ENCODE results near the gene E4F1.
A peak's percentile ranks its signal among the peaks of the same experiment; 100 is the strongest.
"Not testable (repeated sequence)": the region's sequence is repeated elsewhere in the genome, so short reads cannot be mapped to it uniquely, and the experiment has no call there.

Gene E4F1

DNA sequence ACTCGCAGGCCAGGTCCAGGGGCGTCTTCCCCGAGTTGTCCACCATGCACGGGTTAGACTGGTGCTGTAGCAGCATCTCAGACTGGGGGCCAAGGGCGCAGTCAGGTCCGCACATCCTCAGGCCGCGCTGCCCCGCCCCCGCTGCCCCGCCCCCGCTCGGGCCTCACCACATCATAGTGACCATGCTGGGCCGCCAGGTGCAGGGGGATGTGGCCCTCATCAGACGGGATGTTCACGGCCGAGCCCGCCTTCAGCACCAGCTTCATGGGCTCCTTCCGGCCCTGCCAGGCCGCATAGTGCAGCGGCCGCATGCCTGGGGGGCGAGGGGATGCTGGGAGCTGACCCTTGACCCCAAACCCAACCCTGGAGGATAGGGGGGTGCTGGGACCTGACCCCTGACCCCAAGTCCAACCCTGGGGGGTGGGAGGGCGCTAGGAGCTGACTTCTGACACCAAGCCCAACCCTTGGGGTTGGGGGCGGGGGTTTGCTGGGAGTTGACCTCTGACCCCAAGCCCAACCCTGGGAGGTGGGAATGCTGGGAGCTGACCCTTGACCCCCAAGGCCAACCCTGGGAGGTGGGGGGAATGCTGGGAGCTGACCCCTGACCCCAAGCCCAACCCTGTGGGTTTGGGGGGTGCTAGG is 34.0 kb upstream of the E4F1 start:
- DNase-seq (ENCODE audit: insufficient read length, low spot score) = no peak
- FAIRE-seq = no peak

DNA sequence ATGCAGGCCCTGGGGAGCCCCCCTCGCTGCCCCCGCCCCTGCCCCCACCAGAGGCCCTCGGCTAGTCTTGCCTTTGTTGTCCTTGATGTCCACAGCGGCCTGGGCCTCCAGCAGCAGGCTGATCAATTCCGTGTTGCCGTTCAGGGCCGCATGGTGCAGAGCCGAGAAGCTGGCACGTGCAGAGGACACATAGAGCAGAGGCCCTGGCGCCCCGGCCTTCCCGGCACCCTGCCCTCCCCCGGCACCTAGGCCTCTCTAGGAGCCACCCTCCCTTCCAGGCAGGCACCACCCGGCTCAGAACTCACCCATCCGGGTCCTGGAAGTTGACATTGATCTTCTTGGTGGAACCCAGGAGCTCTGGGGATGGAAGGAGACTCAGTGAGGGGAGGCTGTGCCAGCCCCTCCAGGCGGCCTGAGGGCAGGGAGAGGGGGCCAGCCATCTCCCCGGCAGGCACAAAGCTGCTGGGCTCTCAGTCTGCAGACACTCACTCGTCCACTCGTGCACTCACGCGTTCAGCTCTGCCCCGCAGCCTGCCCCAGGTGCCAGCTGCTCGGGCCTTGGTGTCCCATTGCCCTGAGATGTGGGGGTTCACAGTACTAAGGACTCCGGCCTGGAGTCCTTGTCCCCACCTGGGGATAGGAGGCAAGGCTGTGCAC is 33.3 kb upstream of the E4F1 start:
- DNase-seq (ENCODE audit: insufficient read length, low spot score) = no peak
- FAIRE-seq = no peak

DNA sequence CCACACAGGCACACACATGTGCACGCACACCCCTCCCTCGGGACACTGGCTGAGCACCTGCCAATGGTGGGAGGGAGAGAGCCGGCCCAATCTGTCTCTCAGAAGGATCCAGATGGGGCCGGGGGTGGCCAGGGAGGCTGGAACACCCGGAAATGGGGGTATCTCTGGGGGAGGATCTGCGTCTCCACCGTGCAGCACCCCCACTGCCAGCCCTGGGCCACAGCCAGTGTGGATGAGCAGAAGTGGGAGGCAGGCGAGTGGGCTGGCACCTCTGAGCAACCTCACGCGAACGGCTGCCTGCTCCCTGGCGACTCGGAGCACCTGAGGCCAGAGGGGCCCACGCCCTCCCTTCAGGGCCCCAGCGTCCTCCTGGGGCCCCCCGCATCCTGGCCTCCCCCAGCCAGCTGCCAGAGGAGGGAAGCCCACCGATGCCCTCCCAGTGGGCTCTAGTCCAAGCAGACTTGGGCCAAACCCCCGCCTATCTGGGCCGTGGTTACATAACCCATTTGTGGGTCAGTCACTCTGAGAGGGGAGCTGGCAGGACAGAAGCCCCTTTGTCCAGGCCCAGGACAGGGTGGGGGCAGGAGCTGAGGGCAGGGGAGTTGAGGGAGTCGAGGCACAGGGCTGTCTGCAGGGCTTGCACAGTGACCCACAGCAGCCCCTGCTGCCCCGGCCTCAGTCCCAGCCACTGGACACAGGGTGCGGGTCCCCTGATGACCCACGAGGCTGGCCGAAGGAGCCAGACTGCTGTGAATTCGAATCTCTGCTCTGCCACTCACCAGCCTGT is 32.5 kb upstream of the E4F1 start:
- no peak for DNase-seq (ENCODE audit: insufficient read length, low spot score)
- FAIRE-seq = no peak

GRCh38 chr16:2191446-2191706 is 32.0 kb upstream of the E4F1 start:
- no peak for FAIRE-seq

DNA sequence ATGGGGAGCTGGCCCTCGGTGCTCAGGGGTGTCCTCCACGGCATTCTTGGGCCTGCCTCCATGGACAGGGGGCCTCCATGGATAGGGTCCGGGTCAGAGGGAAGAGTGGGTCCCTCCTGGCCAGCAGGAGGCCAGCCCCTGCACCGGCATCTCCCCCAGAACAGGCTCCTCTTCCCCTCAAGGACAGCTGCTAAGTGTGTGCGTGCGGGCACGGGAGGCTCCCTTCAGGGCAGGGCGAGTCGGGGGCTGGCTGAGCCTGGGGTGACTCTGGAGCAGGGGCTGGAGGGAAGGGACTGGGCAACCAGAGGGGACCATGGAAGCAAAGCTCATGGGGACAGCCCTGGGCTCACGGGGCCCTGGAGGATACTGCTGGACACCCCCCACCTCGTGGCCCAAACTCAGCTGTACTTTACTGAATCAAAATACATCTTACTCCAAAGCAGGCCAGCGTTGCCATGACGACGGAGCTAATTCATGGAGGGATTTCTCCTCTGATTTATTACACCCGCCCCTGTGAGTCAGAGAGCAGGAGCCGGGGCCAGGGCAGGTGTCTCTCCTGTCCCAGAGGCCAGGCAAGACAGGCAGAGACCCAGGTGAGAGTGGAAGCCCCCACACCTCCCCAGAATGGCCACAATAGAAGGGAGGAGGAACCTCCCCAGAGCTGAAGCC is 29.1 kb upstream of the E4F1 start:
- DNase-seq (ENCODE audit: insufficient read length, low spot score) = no peak
- no peak for FAIRE-seq

More at GRCh38 chr16:2191446-2191706, 32.0 kb upstream of the E4F1 start:
- no peak for DNase-seq (ENCODE audit: insufficient read length, low spot score)

- peak; percentile 85 for DNase-seq (ENCODE audit: insufficient read length, low spot score)
- FAIRE-seq = no peak
Measured at GRCh38 chr16:2194852-2195321, 28.5 kb upstream of the E4F1 start.

DNA sequence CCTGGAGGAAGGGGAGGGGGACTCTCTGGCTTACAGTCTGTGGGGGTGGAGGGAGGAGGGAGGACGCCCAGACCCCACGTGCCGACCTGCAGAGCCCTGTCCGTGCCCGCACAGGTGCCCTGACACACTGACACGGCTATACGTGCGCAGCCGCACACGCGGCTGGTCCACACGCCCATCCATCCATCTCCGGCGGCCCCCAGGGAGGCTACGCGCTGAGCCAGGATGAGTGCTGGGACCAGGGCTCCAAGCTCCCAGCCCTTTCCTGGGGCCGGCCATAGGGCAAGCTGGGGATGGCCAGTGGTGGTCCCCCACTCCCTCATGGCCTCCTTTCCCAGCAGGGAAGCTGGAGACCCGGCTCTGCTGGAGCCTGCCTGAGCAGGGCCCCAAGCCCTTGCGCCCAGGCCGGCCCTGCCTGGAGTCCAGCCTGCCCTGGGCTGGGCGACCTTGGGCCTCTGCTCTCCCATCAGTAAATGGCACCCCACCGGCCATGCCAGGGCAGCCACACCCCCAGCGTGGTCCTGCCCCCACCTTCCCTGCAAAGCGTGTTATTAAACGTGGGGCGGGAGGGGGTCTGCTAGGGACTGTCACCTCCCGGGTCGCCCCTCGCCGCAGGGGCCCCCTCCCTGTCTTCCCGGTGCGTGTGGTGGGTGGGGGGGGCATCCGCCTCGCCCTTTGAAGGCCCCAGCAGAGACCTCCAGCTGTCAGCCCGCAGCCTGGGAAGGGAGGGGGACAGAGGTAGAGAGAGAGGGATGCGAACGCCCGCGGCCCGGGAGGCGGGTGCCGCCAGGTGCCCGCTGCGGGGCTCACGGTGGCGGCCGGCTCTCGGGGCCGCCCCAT is 27.8 kb upstream of the E4F1 start:
- FAIRE-seq = no peak
- DNase-seq (ENCODE audit: insufficient read length, low spot score) = no peak

DNA sequence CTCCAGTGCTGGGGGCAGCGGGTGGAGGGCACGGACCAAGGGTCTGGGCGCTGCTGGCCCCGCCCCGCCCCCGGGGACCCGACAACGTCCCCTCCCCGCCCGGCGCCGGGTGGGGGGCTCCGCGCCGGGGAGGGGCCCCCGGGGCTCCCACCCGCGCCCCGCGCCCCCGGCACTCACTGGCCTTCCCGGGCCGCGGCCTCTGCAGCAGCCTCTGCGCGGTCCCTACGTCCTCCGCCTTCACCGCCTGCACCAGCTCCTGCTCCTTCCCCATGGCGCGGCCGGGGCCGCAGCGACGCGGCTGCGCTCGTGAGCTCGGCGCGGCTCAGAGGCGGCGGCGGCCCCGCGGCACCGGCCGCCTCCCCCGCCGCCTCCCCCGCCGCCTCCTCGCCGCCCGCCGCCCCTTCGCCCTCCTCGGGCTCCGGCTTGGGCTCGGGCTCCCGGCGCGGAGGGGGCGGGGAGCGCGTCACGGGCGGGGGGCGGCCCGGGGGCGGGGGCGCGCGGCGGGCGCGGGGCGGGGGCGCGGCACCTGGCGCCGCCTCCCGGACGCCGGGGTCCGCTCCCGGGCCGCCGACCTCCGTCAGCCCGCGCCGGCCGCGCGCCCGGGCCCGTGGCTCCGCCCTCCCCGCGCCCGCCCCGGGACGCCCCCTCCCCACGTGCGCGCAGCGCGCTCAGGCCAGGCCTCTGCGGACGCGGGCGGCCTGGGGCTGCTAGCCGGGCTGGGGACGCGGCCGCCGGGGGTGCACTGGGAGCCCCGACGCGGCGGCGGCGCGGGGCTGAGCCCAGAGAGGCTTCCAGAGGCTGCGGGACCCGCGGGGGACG is 27.0 kb upstream of the E4F1 start, which contains the start of gene CASKIN1:
Gene CASKIN1, minus strand, starts transcription at position 444 of the 819 bp plus-strand sequence. Its CDS starts 173 bp downstream, at position 271.
- FAIRE-seq = no peak
- no peak for DNase-seq (ENCODE audit: insufficient read length, low spot score)

- DNase-seq (ENCODE audit: insufficient read length, low spot score) (no peak), FAIRE-seq (no peak)
Measured at GRCh38 chr16:2196981-2197511, 26.3 kb upstream of the E4F1 start.

DNA sequence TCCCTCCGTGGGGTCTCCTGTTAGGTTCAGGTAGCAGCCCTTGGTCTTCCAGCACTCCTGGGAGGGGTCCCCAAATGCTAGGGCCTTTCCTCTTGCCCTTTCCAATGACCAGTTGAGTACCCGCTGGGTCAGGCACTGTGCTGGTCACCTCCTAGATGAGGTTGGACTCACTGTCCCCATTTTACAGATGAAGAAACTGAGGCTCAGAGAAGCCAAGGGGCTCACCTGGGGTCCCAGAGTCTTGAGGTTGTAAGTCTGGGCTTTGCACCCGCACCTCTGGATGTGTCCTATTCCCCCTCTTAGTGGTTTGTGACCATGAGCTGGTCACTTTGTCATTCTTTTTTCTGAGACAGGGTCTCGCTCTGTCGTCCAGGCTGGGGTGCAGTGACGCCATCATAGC is 25.6 kb upstream of the E4F1 start:
- DNase-seq (ENCODE audit: insufficient read length, low spot score) (no peak), FAIRE-seq (no peak)

GRCh38 chr16:2198283-2198682 is 25.1 kb upstream of the E4F1 start:
- no peak for FAIRE-seq
- DNase-seq (ENCODE audit: insufficient read length, low spot score) = no peak

GRCh38 chr16:2199095-2199494 is 24.3 kb upstream of the E4F1 start:
- no peak for FAIRE-seq
- DNase-seq (ENCODE audit: insufficient read length, low spot score) = no peak

- DNase-seq (ENCODE audit: insufficient read length, low spot score) (no peak), FAIRE-seq (no peak)
Measured at GRCh38 chr16:2199621-2200139, 23.7 kb upstream of the E4F1 start.

- no peak for FAIRE-seq
- DNase-seq (ENCODE audit: insufficient read length, low spot score) = no peak
Measured at GRCh38 chr16:2200313-2200712, 23.1 kb upstream of the E4F1 start.

GRCh38 chr16:2203119-2203688 is 20.2 kb upstream of the E4F1 start:
- not testable (repeated sequence) for FAIRE-seq; DNase-seq (ENCODE audit: insufficient read length, low spot score)

DNA sequence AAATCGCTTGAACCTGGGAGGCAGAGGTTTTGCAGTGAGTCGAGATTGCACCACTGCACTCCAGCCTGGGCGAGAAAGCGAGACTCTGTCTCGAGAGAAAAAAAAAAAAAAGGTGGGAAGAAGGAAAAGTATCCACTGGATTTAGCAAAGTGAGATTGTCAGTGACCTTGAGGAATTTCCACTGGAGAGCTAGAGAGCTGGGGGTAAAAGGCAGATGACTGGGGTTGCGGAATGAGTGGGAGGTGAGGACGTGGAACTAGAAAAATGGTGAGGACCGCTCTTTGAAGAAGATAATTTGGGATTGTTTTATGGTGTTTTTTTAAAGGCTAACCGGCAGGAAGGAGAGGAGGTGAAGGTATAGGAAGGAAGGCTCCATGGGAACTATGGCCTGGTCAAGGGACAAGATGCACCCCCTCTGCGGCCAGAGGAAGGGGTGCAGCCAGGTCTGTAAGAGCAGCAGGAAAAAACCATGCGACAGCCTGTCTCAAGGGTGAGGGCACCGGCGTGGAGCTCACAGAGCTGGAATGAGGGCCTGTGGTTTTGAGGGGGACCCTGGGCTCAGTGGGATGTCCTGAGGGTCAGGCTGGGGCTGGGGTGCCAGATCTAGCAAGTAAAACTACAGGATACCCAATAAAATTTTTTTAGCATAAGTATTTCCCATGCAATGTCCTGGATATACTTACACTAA is 18.8 kb upstream of the E4F1 start:
- no peak for DNase-seq (ENCODE audit: insufficient read length, low spot score)
- FAIRE-seq = no peak

- DNase-seq (ENCODE audit: insufficient read length, low spot score) = peak; percentile 99
- FAIRE-seq = peak; percentile 88
Measured at GRCh38 chr16:2205104-2205966, 18.1 kb upstream of the E4F1 start, which contains the start of gene MLST8. MLST8 (plus strand) TSS chr16:2205454; CDS start chr16:2206086, 632 bp downstream.

Data from GM19239 (cell line).